Brain microvascular endothelial cell (primary cell): Measurements from ENCODE around the gene METTL26.

Source experiments
- DNase-seq: peaks from one replicate; pipeline ENCODE4 v3.0.0-alpha.2; 2020
- H3K27ac ChIP-seq: fragments of 250-450 bp; sonication (Bioruptor Pico); 2 replicates; pipeline ENCODE4 v1.5.1; 2020; ENCODE audit warnings: mild to moderate bottlenecking, moderate library complexity
- H3K27me3 ChIP-seq: fragments of 250-450 bp; sonication (Bioruptor Pico); replicated peaks from 2 replicates; pipeline ENCODE4 v1.5.1; 2020; ENCODE audit warnings: mild to moderate bottlenecking
- H3K36me3 ChIP-seq: fragments of 250-450 bp; sonication (Bioruptor Pico); replicated peaks from 2 replicates; pipeline ENCODE4 v1.5.1; 2020; ENCODE audit warnings: mild to moderate bottlenecking
- H3K4me3 ChIP-seq: 2 replicates; pipeline ENCODE4 v1.5.1; 2011; ENCODE audit warnings: low read depth, mild to moderate bottlenecking, control low read depth, low read length, moderate library complexity
- CTCF ChIP-seq: IDR thresholded peaks from 2 replicates; pipeline ENCODE4 v1.5.1; 2011; ENCODE audit warnings: low read depth, mild to moderate bottlenecking, moderate library complexity, low read length, control low read depth, inconsistent platforms; ENCODE audit errors: missing control alignments
- in situ Hi-C: cut with HindIII; loops from 2 replicates; pipeline ENCODE4 v1.10.0; 2017; ENCODE audit warnings: low sequenced_read_pairs, low pct_ligation_motif_present

METTL26 gene

DNA sequence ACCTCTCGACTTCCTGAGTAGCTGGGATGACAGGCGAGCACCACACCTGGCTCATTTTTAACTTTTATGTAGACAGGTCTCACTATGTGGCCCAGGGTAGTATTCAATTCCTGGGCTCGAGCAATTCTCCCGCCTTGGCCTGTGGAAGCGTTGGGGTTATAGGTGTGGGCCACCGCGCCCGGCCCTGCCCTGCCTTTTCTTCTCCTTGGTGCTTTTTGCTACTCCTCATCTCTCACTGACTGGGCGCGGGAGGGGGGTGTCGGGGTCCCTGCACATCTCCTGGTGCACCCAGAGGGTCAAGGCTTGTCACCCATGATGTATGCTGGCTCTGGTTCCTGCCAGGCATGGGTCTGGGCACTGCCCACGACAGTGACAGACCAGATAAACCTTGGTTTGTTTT, 8.5 kb upstream of the METTL26 start:
- in situ Hi-C loops = no loop called here
- H3K36me3 ChIP-seq = no peaks in the 10 kb centered on the region
- TF ChIP-seq CTCF = no peak
- H3K4me3 ChIP-seq = no peak overlapping the region
- no peak for DNase-seq
- no peaks in the 10 kb centered on the region for H3K27me3 ChIP-seq
- no peak overlapping the region for H3K27ac ChIP-seq

DNA sequence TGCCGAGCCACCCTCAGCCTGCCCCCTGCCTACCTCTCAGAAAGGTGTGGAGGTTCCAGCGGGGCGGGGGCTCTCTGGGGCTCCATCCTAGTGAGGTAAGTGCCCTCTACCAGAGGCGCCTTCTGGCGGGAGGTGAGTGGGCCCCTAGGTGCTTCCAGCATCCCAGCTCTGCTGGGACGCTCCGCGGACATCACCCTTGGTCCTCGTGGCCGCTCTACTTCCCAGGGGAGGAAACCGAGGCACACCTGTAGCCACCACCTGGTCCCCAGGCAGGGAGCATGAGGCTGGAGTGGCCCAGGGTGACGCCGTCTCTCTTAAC, 6.9 kb upstream of the METTL26 start:
- no peak overlapping the region for H3K27ac ChIP-seq
- TF ChIP-seq CTCF = no peak
- no peaks in the 10 kb centered on the region for H3K27me3 ChIP-seq
- in situ Hi-C loops = no loop called here
- DNase-seq = no peak
- no peaks in the 10 kb centered on the region for H3K36me3 ChIP-seq
- H3K4me3 ChIP-seq = peak overlapping the region; percentile 53

DNA sequence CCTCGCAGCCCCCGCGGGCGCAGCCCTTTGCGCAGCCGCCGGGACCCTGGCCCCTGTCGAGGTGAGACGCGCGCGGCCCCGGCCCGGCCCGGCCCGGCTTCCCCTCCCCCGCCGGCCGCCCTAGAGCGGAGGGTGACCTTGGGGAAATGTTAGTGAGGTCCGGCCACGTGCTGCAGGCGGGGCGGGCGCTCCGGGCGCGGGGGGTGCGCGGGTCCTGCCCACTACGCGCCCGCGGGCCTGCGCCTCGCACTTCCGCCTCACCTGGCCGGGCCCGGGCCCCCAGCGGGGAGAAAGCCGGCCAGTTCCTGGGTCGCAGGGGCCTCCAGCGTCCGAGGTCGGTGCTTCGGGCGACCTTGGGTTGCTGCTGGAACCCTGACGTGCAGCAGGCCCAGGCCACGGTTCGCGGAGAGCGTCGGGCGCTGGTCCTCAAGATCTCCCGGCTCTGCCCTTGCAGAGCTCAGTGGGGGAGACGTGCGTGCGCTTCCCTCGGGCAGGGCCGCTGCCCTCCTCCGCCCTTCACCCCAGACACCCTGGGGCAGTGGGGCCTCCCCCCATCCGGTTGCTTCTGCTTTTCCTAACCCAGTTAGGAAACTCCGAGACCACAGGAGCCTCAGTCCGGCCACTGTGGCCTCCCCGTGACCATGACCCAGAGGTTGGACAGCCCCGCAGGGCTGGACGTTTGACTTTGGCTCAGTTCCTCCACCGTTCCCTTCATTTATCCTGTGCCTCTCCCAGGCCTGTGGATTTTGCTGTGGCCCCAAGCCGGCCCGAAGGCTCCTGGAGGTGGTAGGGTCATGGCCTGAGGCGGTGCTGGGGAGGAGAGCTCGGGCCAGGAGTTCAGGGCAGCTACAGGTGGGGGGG, 6.3 kb upstream of the METTL26 start:
- peak overlapping the region; percentile 53 for H3K4me3 ChIP-seq
- H3K27ac ChIP-seq = no peak overlapping the region
- no peaks in the 10 kb centered on the region for H3K27me3 ChIP-seq
- H3K36me3 ChIP-seq = no peaks in the 10 kb centered on the region
- TF ChIP-seq CTCF = no peak
- in situ Hi-C loops = no loop called here
- no peak for DNase-seq

DNA sequence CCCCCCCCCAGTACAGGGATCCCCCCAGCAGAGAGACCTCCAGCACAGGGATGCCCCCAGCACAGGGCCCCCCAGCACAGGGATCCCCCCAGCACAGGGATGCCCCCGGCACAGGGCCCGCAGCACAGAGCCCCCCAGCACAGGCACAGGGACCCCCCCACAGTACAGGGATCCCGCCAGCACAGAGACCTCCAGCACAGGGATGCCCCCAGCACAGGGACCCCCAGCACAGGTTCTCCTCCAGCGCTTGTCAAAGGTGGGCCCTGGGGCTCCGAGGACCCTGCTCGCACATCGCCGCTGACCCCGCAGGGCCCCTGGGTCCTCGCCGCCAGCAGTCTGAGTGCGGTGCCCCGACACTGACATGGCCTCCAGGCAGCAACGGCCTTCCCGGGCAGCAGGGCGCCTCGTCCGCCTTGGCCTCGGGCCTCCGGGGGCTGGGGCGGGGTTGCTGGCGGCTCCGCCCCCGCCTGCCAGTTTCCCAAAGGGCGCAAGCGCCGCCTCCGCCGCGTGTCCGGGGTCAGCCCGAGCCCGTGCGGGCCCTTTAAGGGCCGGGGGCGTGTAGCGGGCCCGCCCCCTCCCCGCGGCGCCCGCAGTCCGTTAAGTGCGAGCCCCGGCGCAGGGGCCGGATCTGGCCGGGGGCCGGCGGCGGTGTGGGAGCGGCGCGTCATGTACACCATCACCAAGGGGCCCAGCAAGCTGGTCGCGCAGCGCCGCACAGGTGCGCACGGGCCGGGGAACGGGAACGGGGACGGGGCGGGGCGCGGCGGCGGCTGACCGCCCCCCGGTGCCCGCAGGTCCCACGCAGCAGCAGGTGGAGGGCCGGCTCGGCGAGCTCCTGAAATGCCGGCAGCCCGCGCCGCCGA, 5.5 kb upstream of the METTL26 start, which contains the start of gene MCRIP2:
Gene MCRIP2, plus strand, starts transcription at position 503 of the 863 bp plus-strand sequence. Its CDS starts 164 bp downstream, at position 667.
- H3K27me3 ChIP-seq = no peaks in the 10 kb centered on the region
- peak; percentile 18 for DNase-seq
- no peak for TF ChIP-seq CTCF
- no peaks in the 10 kb centered on the region for H3K36me3 ChIP-seq
- peak within 1 kb of the TSS; percentile 53 for H3K4me3 ChIP-seq
- no peak within 1 kb of the TSS for H3K27ac ChIP-seq
- in situ Hi-C loops = no loop called here

DNA sequence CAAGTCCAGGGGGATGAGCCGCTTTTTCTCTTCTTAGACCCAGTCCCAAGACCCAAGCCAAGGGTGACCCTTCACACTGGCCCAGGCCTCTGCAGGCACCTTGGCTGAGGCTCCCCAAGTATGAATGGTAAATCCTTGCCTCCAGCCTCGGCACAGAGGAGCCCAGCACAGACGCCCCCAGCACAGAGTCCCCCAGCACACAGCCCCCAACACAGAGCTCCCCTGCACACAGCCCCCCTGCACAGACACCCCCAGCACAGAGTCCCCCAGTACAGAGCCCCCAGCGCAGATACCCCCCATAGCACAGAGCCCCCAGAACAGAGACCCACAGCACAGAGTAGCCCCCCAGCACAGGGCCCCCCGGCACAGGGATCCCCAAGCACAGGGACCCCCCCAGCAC, 4.5 kb upstream of the METTL26 start:
- Histone ChIP-seq H3K4me3 (no peak overlapping the region), H3K36me3 (no peaks in the 10 kb centered on the region), H3K27ac (no peak overlapping the region), H3K27me3 (no peaks in the 10 kb centered on the region)
- no peak for DNase-seq
- in situ Hi-C loops = no loop called here
- TF ChIP-seq CTCF = no peak
